ENCODE results near the gene SLC5A2.
"Not testable (repeated sequence)": the region's sequence is repeated elsewhere in the genome, so short reads cannot be mapped to it uniquely, and the experiment has no call there.

Gene SLC5A2

DNA sequence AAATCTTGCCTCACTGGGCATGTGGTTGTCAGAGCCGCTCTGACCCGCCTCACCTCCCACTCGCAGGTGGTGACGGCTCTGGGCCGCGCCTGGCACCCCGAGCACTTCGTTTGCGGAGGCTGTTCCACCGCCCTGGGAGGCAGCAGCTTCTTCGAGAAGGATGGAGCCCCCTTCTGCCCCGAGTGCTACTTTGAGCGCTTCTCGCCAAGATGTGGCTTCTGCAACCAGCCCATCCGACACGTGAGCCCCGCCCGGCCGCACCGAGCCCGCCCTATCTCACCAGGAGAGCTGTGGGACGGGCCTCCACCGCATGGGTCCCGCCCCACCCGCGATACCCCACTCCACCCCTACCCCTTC, 7.0 kb upstream of the SLC5A2 start:
- DNase-seq (ENCODE audit: low spot score) = no peak

DNA sequence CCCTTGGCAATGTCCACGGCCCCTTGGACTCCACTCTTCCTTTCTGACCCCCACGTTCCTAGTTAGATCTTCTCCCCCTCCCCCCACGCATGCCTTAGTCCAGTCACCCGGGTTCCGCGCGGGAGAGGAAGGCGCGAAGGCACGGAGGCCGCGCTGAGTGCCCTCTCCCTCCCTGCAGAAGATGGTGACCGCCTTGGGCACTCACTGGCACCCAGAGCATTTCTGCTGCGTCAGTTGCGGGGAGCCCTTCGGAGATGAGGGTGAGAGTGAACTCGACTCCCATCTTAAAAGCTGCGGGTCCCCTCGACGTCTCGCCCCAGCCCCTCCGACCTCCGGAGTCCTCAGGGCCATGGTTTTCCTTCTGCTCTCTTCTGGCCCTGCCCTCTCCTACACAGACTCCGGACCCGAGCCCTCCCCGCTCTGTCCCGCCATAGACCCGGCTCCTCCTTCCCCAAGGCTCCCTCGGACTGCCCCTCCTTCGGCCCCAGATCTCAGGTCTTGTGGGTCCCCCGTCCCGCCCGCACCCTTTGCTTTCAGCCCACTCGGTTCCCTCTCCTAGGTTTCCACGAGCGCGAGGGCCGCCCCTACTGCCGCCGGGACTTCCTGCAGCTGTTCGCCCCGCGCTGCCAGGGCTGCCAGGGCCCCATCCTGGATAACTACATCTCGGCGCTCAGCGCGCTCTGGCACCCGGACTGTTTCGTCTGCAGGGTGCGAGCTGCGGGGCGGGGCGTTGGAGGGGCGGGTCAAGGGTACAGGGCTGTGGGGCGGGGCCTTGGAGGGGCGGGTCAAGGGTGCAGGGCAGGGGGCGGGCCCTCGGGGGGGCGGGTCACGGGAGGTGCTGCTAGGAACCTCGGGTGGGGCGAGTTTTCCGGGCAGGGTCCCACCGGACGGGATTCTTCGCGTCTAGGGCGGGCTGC, 6.4 kb upstream of the SLC5A2 start:
- no peak for DNase-seq (ENCODE audit: low spot score)

DNA sequence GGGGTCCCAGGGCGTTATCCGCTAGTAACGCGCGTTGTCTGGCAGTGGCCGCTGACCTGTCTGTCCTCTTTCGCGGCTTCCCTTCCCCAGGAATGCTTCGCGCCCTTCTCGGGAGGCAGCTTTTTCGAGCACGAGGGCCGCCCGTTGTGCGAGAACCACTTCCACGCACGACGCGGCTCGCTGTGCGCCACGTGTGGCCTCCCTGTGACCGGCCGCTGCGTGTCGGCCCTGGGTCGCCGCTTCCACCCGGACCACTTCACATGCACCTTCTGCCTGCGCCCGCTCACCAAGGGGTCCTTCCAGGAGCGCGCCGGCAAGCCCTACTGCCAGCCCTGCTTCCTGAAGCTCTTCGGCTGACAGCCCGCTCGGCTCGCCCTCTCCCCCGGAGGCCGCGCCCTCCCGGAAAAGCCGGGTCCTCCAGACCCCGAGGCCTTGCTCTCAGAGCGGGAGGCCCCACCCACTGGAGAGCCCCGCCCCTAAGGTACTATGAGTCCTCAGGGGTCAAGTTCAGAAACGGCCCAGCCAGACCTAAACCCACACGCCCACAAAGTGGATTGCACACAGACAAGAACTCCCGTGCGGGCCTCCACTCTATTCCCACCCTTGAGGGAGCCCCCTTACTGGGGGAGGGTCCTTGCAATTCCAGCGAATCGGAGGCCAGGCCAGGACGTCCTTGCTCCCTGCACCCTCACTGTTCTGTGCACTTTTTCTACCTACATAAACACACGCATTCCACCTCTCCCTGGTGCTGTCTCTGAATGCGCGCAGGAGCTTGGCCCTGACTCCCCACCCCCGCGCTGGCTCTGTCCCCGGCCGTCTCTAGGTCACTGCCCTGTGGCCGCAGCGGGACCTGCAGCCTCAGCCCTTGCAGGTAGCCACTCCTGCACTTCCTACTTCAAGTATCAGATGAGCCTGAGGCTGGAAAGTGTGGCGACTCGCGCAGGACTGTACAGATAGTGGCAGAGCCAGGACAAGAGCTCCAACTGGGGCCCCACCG, 5.4 kb upstream of the SLC5A2 start:
- DNase-seq (ENCODE audit: low spot score) = no peak

DNA sequence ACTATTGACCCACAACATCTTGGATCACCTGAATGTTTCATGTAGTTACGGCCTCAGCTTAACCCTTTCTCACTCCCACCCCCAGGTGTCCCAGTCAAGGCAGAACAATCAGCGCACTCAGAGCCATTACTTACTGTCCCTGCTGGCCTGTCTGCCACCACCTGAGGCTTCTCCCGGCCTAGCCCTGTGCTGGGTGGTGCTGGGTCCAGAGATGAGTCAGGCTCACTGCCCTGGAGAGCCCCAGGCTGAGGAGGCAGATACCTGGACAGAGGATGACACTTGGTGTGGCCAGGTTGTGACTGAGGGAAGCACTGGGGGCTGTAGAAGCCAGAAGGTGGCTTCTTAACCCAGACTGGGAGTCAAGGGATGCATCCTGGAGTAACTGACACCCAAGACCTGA, 4.0 kb upstream of the SLC5A2 start:
- DNase-seq (ENCODE audit: low spot score) = no peak

DNA sequence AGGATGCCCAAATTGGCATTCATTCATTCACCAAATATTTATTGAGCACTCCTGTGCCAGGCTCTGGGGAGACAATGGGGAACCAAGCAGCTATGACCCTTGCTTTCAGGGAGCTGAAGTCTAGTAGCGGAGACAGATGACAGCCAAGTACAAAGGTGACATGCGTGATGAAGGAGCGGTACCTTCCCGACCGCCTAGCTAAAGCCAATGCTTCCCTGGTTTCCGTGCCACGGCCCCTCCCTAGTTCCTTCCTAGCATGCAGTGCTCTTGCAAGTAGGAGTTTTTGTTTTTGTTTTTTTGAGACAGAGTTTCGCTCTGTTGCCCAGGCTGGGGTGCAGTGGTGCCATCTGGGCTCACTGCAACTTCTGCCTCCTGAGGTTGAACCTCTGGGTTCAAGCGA, 3.2 kb upstream of the SLC5A2 start:
- no peak for DNase-seq (ENCODE audit: low spot score)

DNA sequence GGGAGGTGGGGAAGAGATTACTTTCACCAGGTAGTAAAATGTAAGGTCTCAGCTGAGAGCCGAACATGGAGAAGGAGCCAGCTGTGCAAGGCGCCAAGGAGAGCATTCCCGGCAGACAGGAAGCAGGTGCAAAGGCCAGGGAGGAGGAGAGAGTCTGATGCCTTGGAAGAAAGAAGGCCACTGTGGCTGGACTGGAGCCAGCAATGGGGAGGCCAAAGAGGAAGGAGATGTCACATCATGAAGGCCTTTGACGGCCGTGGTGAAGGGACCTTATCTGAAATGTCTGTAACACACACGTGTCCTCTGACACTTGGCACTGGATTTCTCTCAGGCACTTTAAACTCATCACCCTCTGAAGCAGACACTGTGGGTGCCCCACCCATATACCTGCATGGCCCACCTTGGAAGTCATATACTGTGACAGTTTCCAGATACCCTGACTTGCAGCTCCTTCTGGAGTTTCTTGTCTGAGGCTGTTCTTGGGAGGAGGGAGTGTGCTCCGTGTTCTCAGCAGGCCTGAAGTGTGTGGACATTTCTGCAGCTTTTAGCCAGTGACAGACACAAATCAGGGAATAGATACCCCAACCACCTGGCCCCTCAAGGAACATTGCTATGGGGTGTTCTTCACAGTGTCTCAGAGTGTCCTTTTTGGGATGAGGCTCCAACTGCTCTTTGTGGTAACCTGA, 1.9 kb upstream of the SLC5A2 start:
- DNase-seq (ENCODE audit: low spot score) = no peak

DNA sequence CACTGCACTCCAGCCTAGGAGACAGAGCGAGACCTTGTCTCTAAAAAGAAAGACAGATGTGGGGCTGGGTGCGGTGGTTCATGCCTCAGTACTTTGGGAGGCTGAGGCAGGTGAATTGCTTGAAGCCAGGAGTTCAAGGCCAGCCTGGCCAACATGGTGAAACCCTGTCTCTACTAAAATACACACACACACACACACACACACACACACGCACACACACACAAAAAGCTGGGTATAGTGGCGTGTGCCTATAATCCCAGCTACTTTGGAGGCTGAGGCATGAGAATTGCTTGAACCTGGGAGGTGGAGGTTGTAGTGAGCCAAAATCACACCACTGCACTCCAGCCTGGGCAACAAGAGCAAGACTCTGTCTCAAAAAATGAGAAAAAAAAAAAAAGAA, 1.1 kb downstream of the SLC5A2 start:
- not testable (repeated sequence) for DNase-seq (ENCODE audit: low spot score)

DNA sequence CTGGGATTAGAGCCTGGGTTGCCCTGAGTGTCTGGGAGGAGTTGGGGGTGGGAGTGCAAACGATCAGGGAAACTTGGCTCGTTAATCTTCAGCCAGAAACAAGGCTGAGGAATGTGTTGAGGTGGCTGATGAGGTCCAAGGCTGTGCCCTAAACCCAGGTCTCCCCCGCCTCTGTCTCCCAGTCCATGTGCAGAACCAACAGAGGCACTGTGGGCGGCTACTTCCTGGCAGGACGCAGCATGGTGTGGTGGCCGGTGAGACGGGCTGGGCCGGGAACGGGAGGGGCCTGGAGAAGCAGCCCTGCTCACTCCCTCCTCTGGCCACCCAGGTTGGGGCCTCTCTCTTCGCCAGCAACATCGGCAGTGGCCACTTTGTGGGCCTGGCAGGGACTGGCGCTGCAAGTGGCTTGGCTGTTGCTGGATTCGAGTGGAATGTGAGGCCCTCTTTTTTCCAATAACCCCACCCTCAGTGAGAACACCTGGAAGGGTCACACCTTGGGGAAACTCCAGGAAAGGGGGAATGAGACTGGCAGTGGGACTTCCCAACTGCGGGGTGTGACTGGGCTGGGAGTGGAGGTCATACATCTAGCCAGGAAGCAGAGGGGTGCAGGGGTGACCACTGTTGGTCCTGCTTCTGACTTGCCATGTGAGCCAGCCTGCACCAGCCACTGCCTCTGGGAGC, 1.7 kb downstream of the SLC5A2 start:
- no peak for DNase-seq (ENCODE audit: low spot score)

DNA sequence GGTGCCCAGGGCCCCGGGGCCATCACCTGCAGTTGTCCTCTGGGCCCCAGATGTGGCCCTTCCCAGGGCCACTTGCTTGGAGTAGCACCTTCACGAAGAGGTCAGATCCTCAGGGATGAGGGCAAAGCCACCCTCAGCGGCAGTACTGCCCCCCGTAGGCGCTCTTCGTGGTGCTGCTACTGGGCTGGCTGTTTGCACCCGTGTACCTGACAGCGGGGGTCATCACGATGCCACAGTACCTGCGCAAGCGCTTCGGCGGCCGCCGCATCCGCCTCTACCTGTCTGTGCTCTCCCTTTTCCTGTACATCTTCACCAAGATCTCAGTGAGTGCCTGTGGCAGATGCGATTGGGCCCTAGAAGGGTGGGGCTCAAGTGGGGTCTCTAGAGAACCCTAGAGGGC, 2.6 kb downstream of the SLC5A2 start:
- DNase-seq (ENCODE audit: low spot score) = no peak

DNA sequence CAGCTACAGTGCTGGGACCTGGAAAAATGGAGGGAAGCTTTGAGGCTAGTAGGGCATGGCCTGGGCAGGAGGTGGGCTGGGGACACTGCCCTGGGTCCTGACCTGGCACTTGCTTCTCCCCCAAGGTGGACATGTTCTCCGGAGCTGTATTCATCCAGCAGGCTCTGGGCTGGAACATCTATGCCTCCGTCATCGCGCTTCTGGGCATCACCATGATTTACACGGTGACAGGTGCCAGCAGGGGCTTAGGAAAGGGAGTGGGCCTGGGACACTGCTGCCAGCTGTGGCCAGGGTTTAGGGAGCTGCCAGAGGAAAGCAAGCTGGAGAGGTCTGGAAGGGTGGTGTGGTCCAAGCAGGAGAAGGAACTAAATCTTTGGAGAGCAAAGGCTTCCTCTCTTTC, 3.1 kb downstream of the SLC5A2 start:
- DNase-seq (ENCODE audit: low spot score) = no peak

DNA sequence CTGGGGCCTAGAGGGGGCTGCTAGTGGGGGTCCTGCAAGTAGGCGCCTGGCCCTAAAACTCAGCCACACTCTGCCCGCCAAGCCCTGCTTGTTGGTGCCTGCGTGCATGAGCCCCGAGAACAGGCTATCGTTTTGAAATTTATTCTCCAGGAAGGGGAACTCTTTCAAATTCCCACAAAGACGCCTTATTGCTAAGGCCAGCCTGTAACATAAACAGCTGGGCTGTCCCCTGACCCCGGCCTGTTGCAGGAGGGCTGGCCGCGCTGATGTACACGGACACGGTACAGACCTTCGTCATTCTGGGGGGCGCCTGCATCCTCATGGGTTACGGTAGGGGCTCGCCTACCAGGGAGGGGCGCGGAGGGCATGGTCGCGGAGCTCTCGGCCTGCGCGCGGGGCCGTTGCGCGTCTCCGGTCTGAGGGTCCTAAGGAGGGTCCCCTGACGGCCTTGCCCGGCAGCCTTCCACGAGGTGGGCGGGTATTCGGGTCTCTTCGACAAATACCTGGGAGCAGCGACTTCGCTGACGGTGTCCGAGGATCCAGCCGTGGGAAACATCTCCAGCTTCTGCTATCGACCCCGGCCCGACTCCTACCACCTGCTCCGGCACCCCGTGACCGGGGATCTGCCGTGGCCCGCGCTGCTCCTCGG, 4.3 kb downstream of the SLC5A2 start:
- no peak for DNase-seq (ENCODE audit: low spot score)

DNA sequence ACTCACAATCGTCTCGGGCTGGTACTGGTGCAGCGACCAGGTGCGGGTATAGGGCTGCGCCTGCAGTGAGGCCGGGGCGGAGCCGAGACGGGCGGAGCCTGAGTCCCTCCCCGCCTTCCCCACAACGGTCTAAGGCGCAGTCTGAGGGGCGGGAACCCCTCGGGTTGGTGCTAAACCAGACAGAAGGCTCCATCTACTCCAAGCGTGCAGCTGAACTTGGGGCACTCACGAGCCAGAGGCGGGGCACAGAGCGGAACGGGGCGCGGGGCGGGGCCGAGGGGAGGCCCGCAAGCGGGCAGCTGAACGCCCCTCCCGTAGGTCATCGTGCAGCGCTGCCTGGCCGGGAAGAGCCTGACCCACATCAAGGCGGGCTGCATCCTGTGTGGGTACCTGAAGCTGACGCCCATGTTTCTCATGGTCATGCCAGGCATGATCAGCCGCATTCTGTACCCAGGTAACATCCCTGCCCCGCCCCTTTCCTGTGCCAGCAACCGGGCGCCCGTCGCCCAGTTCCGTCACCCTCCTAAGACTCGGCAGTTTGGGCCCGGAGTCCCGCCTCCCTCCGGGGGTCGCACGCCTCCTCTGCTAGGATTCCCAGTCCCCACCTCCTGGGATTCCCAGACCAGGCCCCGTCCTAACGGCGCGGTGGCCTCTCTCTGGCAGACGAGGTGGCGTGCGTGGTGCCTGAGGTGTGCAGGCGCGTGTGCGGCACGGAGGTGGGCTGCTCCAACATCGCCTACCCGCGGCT, 5.0 kb downstream of the SLC5A2 start:
- no peak for DNase-seq (ENCODE audit: low spot score)

DNA sequence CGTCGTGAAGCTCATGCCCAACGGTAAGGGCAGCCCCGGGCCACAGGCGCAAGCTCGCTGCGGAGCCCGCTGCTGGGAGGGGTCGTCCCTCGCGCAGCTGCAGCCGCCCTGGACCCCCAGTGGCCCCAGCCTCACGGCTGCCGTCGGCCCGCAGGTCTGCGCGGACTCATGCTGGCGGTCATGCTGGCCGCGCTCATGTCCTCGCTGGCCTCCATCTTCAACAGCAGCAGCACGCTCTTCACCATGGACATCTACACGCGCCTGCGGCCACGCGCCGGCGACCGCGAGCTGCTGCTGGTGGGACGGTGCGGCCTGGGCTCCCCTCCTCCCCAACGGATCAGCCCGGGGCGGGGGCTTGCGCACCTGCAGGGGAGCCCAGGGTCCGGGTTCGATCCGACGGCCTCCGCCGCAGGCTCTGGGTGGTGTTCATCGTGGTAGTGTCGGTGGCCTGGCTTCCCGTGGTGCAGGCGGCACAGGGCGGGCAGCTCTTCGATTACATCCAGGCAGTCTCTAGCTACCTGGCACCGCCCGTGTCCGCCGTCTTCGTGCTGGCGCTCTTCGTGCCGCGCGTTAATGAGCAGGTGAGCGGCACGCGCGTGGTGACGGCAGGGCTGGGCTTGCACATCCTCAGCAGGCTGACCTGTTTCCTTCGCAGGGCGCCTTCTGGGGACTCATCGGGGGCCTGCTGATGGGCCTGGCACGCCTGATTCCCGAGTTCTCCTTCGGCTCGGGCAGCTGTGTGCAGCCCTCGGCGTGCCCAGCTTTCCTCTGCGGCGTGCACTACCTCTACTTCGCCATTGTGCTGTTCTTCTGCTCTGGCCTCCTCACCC, 5.8 kb downstream of the SLC5A2 start:
- no peak for DNase-seq (ENCODE audit: low spot score)

DNA sequence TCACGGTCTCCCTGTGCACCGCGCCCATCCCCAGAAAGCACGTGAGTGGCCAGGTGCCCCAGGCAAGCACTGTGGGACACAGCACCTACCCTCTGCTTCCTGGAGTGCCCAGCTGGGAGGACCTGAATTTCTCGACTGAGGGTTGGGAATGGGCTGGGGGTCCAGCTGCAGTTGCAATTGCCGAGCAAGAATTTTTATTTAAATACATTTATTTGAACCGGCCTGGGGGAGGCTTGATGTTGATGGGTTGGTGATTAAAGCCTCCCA, 6.3 kb downstream of the SLC5A2 start:
- no peak for DNase-seq (ENCODE audit: low spot score)

DNA sequence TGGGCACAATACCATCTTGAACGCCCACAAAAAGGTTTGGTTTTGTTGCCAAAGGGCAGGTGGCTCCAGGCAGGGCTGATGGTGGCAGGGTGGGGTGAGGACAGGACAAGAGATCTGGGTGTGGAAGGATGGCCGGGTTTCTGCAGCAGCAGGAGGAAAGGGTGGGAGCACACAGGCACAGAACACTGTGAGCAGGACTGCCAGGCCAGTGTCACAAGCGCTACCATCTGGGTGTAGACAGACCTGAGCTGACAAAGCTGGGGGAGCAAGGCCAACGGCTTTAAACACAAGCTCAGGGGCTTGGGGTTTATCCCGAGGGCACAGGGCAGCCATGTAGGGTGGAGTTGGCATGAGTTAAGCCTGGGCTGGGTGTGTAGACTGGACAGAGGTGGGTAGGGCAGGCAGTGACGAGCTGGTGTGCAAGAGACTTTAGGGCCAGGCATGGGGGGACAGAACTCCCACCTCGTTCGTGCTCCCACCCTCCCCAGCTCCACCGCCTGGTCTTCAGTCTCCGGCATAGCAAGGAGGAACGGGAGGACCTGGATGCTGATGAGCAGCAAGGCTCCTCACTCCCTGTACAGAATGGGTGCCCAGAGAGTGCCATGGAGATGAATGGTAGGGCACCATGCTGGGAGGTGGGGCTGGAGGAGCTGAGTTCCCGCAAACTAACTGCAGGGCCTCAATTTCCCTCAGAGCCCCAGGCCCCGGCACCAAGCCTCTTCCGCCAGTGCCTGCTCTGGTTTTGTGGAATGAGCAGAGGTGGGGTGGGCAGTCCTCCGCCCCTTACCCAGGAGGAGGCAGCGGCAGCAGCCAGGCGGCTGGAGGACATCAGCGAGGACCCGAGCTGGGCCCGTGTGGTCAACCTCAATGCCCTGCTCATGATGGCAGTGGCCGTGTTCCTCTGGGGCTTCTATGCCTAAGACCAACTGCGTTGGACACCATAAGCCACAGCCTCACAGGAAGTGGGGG, 7.0 kb downstream of the SLC5A2 start:
- DNase-seq (ENCODE audit: low spot score) = no peak

DNA sequence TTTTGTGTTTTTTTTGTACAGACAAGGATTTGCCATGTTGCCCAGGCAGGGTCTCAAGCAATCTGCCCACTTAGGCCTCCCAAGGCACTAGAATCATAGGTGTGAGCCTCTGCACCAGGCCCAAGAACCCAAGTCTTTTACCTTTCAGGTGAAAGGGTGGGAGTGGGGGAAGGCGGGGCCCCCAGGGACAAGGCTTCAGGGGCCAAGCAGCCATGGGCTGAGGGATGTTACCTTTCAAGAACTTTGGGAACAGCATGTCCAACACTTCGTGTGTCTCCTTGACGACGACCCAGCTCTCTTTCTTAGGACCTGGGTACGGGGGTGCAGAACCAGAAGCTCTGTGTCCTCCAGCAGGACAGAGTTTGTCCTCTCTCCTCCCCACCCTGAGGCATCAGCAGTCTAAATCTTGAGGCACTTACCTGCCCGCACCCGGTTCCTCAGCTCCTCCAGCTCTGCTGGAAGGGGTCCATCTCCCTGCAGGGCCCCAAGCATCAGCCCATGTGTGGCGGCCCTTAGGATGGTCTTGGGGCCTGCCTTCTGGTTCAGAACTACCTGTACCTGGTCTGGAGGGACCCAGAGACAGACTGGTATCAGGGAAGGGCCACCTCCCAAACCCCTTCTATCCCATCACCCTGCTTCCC, 9.0 kb downstream of the SLC5A2 start:
- DNase-seq (ENCODE audit: low spot score) = no peak

DNA sequence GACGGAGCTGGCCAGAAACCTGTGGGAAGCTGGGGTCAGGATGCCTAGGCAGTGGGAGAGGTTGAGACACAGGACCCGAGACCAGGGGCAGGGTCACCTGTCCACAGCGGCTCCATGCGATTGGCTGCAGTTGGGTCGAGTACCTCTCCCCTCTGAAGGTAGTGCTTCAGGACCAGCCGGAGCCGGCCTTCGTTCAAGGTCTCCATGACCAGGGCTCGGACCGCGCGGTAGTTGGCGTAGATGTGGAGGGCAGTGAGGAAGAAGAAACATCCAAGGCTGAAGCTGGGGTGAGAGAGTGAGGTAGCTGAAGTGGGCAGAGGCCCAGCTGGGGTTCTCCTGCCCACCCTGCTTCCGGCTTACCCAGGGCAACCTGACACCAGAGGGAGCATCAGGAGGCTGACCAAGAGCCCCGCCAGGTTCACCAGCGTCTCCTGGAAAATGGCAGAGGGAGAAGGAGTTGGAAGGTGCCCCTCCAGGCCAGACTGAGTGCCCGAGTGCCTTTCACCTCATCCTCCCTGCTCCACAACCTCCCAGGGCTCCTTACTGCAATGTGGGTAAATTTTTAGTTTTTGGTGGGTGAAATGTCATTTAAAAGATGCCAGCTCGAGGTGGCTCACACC, 10.7 kb downstream of the SLC5A2 start:
- DNase-seq (ENCODE audit: low spot score) = no peak

DNA sequence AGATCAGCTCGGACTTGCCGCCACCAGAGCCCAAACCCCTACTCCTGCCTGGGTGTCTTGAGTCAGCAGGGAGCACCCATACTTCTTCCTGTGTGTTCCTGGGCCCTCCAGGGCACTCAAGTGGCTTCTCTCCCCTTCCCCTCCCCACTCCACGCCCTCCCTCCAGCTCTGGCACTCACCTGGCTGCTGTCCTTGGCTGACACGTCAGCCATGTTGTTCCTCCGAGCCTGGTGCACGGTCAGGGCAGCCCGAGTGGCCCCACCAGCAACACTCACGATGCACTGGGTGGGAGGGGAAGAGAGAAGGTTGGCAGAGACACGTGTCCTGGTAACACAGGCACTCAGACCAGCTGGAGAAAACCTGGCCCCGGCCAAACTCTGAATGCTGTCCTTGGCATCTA, 13.7 kb downstream of the SLC5A2 start:
- no peak for DNase-seq (ENCODE audit: low spot score)

Data from pons (tissue), 1 donor.